Measurements from ENCODE around the gene PTPN20.

PTPN20 gene

GRCh38 chr10:47035171-47035818, 124.1 kb downstream of the PTPN20 start:
- DNase-seq: no peak

- no peak for DNase-seq
These were observed 124.7 kb downstream of the PTPN20 start for GRCh38 chr10:47035819-47036337.

- no peak for DNase-seq
These were observed 125.5 kb downstream of the PTPN20 start for GRCh38 chr10:47036771-47037170.

- DNase-seq: no peak
These were observed 126.6 kb downstream of the PTPN20 start for GRCh38 chr10:47037654-47038425.

GRCh38 chr10:47038881-47039561, 127.8 kb downstream of the PTPN20 start:
- no peak for DNase-seq

- DNase-seq: no peak
These were observed 128.3 kb downstream of the PTPN20 start for GRCh38 chr10:47039562-47039913.

- no peak for DNase-seq
These were observed 128.8 kb downstream of the PTPN20 start for GRCh38 chr10:47040041-47040491.

- no peak for DNase-seq
These were observed 129.5 kb downstream of the PTPN20 start for GRCh38 chr10:47040681-47041080.

- no peak for DNase-seq
These were observed 130.4 kb downstream of the PTPN20 start for GRCh38 chr10:47041396-47042198.

- DNase-seq: no peak
These were observed 130.9 kb downstream of the PTPN20 start for GRCh38 chr10:47042199-47042473.

GRCh38 chr10:47042780-47043750, 131.8 kb downstream of the PTPN20 start:
- no peak for DNase-seq

- DNase-seq: no peak
These were observed 132.8 kb downstream of the PTPN20 start for GRCh38 chr10:47043928-47044538.

- no peak for DNase-seq
These were observed 133.5 kb downstream of the PTPN20 start for GRCh38 chr10:47044741-47045140.

GRCh38 chr10:47045331-47045861, 134.2 kb downstream of the PTPN20 start:
- no peak for DNase-seq

- no peak for DNase-seq
These were observed 135.3 kb downstream of the PTPN20 start for GRCh38 chr10:47046321-47047126.

GRCh38 chr10:47047127-47047504, 135.9 kb downstream of the PTPN20 start:
- no peak for DNase-seq

- DNase-seq: no peak
These were observed 136.6 kb downstream of the PTPN20 start for GRCh38 chr10:47047577-47048525.

- no peak for DNase-seq
These were observed 137.3 kb downstream of the PTPN20 start for GRCh38 chr10:47048526-47048905.

Data from NCI-H1417 treated with DMSO at 0.1 percent for 48 hours (cell line).